Endothelial cell of umbilical vein (primary cell): ENCODE results near the gene GULP1. TPM values are rescaled to one million over a fixed set of nuclear protein-coding genes. Genes with fewer than 3 reads are reported as not detected.

Experiments used
- BruUV-seq: library from RNA; stranded (reverse); fragments of 400-500 nt; replicated peaks from 2 replicates; lab custom pipeline; 2021; lab: Mats Ljungman, UMichigan
- CTCF ChIA-PET: fragments of 300-600, 350-600 bp; sonication (Branson Sonifier 250); formaldehyde crosslinking; loops from one replicate; lab custom pipeline; 2021; ENCODE audit warnings: antibody characterized with exemption, inconsistent platforms; lab: Charles Lee
- POLR2A ChIA-PET: fragments of 300-600, 350-600 bp; sonication (Branson Sonifier 250); formaldehyde crosslinking; loops from one replicate; lab custom pipeline; 2021; ENCODE audit warnings: antibody characterized with exemption, inconsistent platforms; lab: Charles Lee
- DNase-seq: peaks from one replicate; pipeline ENCODE4 v3.0.0-alpha.2; 2011; ENCODE audit warnings: low read depth, low spot score
- FAIRE-seq: peaks from 2 replicates; lab custom pipeline; 2011; peaks lifted over from hg19 to GRCh38; lab: Jason Lieb, UNC
- H2AFZ ChIP-seq: 2 replicates; pipeline ENCODE4 v1.6.0; 2012; ENCODE audit warnings: low read depth, low read length, control low read depth, inconsistent platforms
- H3K27ac ChIP-seq: 2 replicates; pipeline ENCODE4 v1.5.1; 2011; ENCODE audit warnings: low read depth, mild to moderate bottlenecking, control low read depth, low read length, moderate library complexity; ENCODE audit not compliant: insufficient read depth
- H3K27me3 ChIP-seq, 2 experiments: 2 replicates each; pipeline versions ENCODE4 v1.6.0 to v1.6.1; 2011; ENCODE audit warnings: low read length in 2 of 2, mixed read lengths in 1 of 2; ENCODE audit not compliant: control insufficient read depth in 2 of 2, insufficient read depth in 2 of 2
- H3K36me3 ChIP-seq, 2 experiments: 2 replicates in 1 of 2; 3 replicates in 1 of 2; pipeline ENCODE4 v1.5.1; 2011; ENCODE audit warnings: low read length in 2 of 2, mild to moderate bottlenecking in 1 of 2, moderate library complexity in 1 of 2; ENCODE audit not compliant: control insufficient read depth in 2 of 2, insufficient read depth in 2 of 2; ENCODE audit errors: extremely low read depth in 1 of 2
- H3K4me1 ChIP-seq: 3 replicates; pipeline ENCODE4 v1.5.1; 2011; ENCODE audit warnings: mild to moderate bottlenecking, low read length; ENCODE audit not compliant: control insufficient read depth, insufficient read depth; ENCODE audit errors: extremely low read depth
- H3K4me2 ChIP-seq: 2 replicates; pipeline ENCODE4 v1.6.1; 2011; ENCODE audit warnings: low read length, control low read depth, mixed read lengths; ENCODE audit not compliant: insufficient read depth
- H3K4me3 ChIP-seq, 3 experiments: fragments of 200-600 bp in 1 of 3; sonication (generic), shearing (Covaris generic) in 1 of 3; replicated peaks in 1 of 3; 2 replicates each; pipeline ENCODE4 v1.5.1; 2011 to 2016; ENCODE audit warnings: control low read depth in 3 of 3, low read length in 3 of 3, mild to moderate bottlenecking in 2 of 3, inconsistent platforms in 1 of 3, low read depth in 1 of 3, moderate library complexity in 1 of 3; ENCODE audit not compliant: insufficient read depth in 1 of 3
- H3K79me2 ChIP-seq: 2 replicates; pipeline ENCODE4 v1.6.0; 2012; ENCODE audit warnings: low read length, inconsistent platforms; ENCODE audit not compliant: control insufficient read depth, insufficient read depth
- H3K9ac ChIP-seq: replicated peaks from 2 replicates; pipeline ENCODE3; 2011; ENCODE audit warnings: low read length, control low read depth; ENCODE audit not compliant: insufficient read depth; ENCODE audit errors: extremely low read depth
- H3K9me1 ChIP-seq: replicated peaks from 3 replicates; pipeline ENCODE4 v1.6.0; 2011; ENCODE audit warnings: mild to moderate bottlenecking, low read length; ENCODE audit not compliant: control insufficient read depth, insufficient read depth; ENCODE audit errors: extremely low read depth
- H3K9me3 ChIP-seq: replicated peaks from 2 replicates; pipeline ENCODE4 v1.5.1; 2012; ENCODE audit warnings: low read length, inconsistent platforms; ENCODE audit not compliant: control insufficient read depth, insufficient read depth
- H4K20me1 ChIP-seq: replicated peaks from 2 replicates; pipeline ENCODE3; 2011; ENCODE audit warnings: mild to moderate bottlenecking, low read length; ENCODE audit not compliant: control insufficient read depth, insufficient read depth; ENCODE audit errors: extremely low read depth
- CTCF ChIP-seq, 2 donors: IDR thresholded peaks; 1 replicate in 1 of 2; 2 replicates in 1 of 2; pipeline ENCODE4 v1.5.1; 2011; ENCODE audit warnings: low read length in 2 of 2, mild to moderate bottlenecking in 2 of 2, moderate library complexity in 2 of 2, control low read depth in 1 of 2, inconsistent platforms in 1 of 2, low read depth in 1 of 2; ENCODE audit not compliant: insufficient read depth in 1 of 2; ENCODE audit errors: extremely low read depth in 1 of 2
- EZH2 ChIP-seq: IDR thresholded peaks from 2 replicates; pipeline ENCODE4 v1.6.1; 2012; ENCODE audit warnings: borderline replicate concordance, low read depth, mild to moderate bottlenecking, moderate library complexity, low read length, inconsistent platforms; ENCODE audit not compliant: severe bottlenecking
- FOS ChIP-seq: IDR thresholded peaks from 2 replicates; pipeline ENCODE4 v1.6.1; 2011; ENCODE audit warnings: mild to moderate bottlenecking, low read length, moderate library complexity, borderline replicate concordance; ENCODE audit not compliant: insufficient read depth
- GATA2 ChIP-seq: IDR thresholded peaks from 2 replicates; pipeline ENCODE4 v1.7.0; 2011; ENCODE audit warnings: low read depth, mild to moderate bottlenecking, moderate library complexity, mixed read lengths, low read length; ENCODE audit not compliant: insufficient read length, insufficient read depth
- JUN ChIP-seq: IDR thresholded peaks from 2 replicates; pipeline ENCODE4 v1.6.1; 2011; ENCODE audit warnings: borderline replicate concordance, low read depth; ENCODE audit not compliant: insufficient read length, insufficient read depth
- MAX ChIP-seq: IDR thresholded peaks from 2 replicates; pipeline ENCODE4 v1.6.1; 2011; ENCODE audit not compliant: insufficient read depth, insufficient read length
- MYC ChIP-seq: IDR thresholded peaks from one replicate; pipeline ENCODE4 v1.6.1; 2011; ENCODE audit warnings: mild to moderate bottlenecking, low read depth, low read length
- POLR2A ChIP-seq: IDR thresholded peaks from 2 replicates; pipeline ENCODE4 v1.6.1; 2012; ENCODE audit warnings: low read depth, mild to moderate bottlenecking, control low read depth, low read length
- POLR2AphosphoS5 ChIP-seq: IDR thresholded peaks from 2 replicates; pipeline ENCODE4 v1.6.1; 2012; ENCODE audit warnings: low read depth, mild to moderate bottlenecking, control low read depth, low read length, moderate library complexity; ENCODE audit not compliant: insufficient read depth
- dilution Hi-C: fragments of 300-500 bp; cut with MboI; formaldehyde crosslinking; loops from one replicate; pipeline ENCODE4 v1.15.0; 2019; ENCODE audit warnings: low sequenced_read_pairs; ENCODE audit not compliant: extremely low pct_ligation_motif_present
- intact Hi-C: fragments of 100-400 bp; cut with micrococcal nuclease; formaldehyde crosslinking; loops from one replicate; pipeline ENCODE4 v1.10.0; 2022
- polyA plus RNA-seq, 4 experiments: library from polyadenylated mRNA; depleted of rRNA in 3 of 4; stranded (reverse) in 3 of 4; unstranded in 1 of 4; fragments of >200 nt; gene quantifications; 2 replicates each; pipeline versions ENCODE4 v1.2.1 to v1.2.3, GENCODE V29; 2011 to 2012; ENCODE audit warnings: missing spikeins in 1 of 4
- total RNA-seq: library from RNA; stranded (reverse); gene quantifications from 2 replicates; pipeline ENCODE4 v1.2.3, GENCODE V29; 2021

Gene GULP1
- total and polyA plus RNA-seq, 2 donors (not counting 3 experiments of a cell fraction or from before 2014, with no cell fraction given) = 24.4 to 53.8 TPM

- Histone ChIP-seq H2AFZ (no peak overlapping the region), H3K27ac (no peak overlapping the region), H3K4me3 (no peak overlapping the region), H3K9ac (no peak overlapping the region), H3K36me3 (no peaks in the 10 kb centered on the region), H3K27me3 (no peaks in the 10 kb centered on the region), H3K9me1 (no peaks in the 10 kb centered on the region), H3K9me3 (no peaks in the 10 kb centered on the region), H3K79me2 (no peaks in the 10 kb centered on the region), H3K4me2 (no peak overlapping the region), H3K4me1 (peaks cover 7% of the 10 kb centered on the region), H4K20me1 (peaks cover 2% of the 10 kb centered on the region)
- ChIA-PET POLR2A (no interaction called here), CTCF (no interaction called here)
- no TSS peak for BruUV-seq
- FAIRE-seq = no peak
- intact Hi-C loops = no loop called here
- dilution Hi-C loops = no loop called here
- no peak for DNase-seq
- TF ChIP-seq JUN (no peak), MAX (no peak), CTCF (IDR thresholded peaks at IDR 0.05; ENCODE audit: extremely low read depth in 1 of 2, insufficient read depth in 1 of 2, low read depth in 1 of 2, low read length in 2 of 2) (no peak), MYC (no peak), POLR2AphosphoS5 (no peak), POLR2A (no peak), FOS (no peak), EZH2 (no peak), GATA2 (no peak)
Observed at GRCh38 chr2:188494906-188495305, 203.2 kb downstream of the GULP1 start.
